HepG2 (cell line): Measurements from ENCODE around the gene TEF. TPM values are rescaled to one million over a fixed set of nuclear protein-coding genes. Genes with fewer than 3 reads are reported as not detected.

Experiments
- ATAC-seq: fragments of 200-7000 bp; cut with Tn5 transposase; 3 replicates; pipeline ENCODE4 v1.9.1; 2020; ENCODE audit warnings: mild to moderate bottlenecking, moderate library complexity
- BruUV-seq: library from RNA; stranded (reverse); fragments of 400-500 nt; replicated peaks from 2 replicates; lab custom pipeline; 2021; lab: Mats Ljungman, UMichigan
- CTCF ChIA-PET: fragments of 300-600 bp; formaldehyde crosslinking; extraction: SDS; loops from one replicate; lab custom pipeline; 2021; ENCODE audit warnings: low total read pairs, inconsistent platforms, low intra/inter-chr PET ratio; lab: Yijun Ruan, JAX
- POLR2A ChIA-PET: fragments of 350-600 bp; sonication (Branson Sonifier 250); formaldehyde crosslinking; loops from one replicate; lab custom pipeline; 2020; ENCODE audit warnings: antibody characterized with exemption, inconsistent platforms; lab: Yijun Ruan, JAX
- DNase-seq: peaks from one replicate; pipeline ENCODE4 v3.0.0-alpha.2; 2015; ENCODE audit warnings: low spot score
- FAIRE-seq: peaks from 3 replicates; lab custom pipeline; 2011; peaks lifted over from hg19 to GRCh38; lab: Jason Lieb, UNC
- H2AFZ ChIP-seq: one replicate; pipeline ENCODE4 v1.6.1; 2011; ENCODE audit warnings: low read length, inconsistent platforms
- H3K27ac ChIP-seq: fragments of 300-600 bp; 3 replicates; pipeline ENCODE4 v1.8.0; 2011; ENCODE audit warnings: mixed run types, mild to moderate bottlenecking, mixed read lengths, low read length, inconsistent platforms; ENCODE audit not compliant: insufficient read depth; ENCODE audit errors: extremely low read length
- H3K27me3 ChIP-seq, 2 experiments: fragments of 200-600 bp in 1 of 2; 2 replicates in 1 of 2; 3 replicates in 1 of 2; pipeline versions ENCODE4 v1.6.0 to v1.8.0; 2011; ENCODE audit warnings: low read length in 2 of 2, mild to moderate bottlenecking in 2 of 2, moderate library complexity in 2 of 2, inconsistent platforms in 1 of 2; ENCODE audit not compliant: insufficient read depth in 2 of 2, control insufficient read depth in 1 of 2
- H3K36me3 ChIP-seq, 2 experiments: fragments of 200-600 bp in 1 of 2; replicated peaks in 1 of 2; 2 replicates in 1 of 2; 3 replicates in 1 of 2; pipeline versions ENCODE4 v1.5.1 to v1.8.0; 2011; ENCODE audit warnings: low read length in 2 of 2, inconsistent platforms in 1 of 2; ENCODE audit not compliant: insufficient read depth in 2 of 2, control insufficient read depth in 1 of 2
- H3K4me1 ChIP-seq: 2 replicates; pipeline ENCODE4 v1.5.1; 2012; ENCODE audit warnings: low read length, inconsistent platforms; ENCODE audit not compliant: insufficient read depth
- H3K4me2 ChIP-seq: 2 replicates; pipeline ENCODE4 v1.6.0; 2011; ENCODE audit warnings: low read depth, low read length, inconsistent platforms
- H3K4me3 ChIP-seq, 3 experiments: fragments of 200-600 bp in 1 of 3; sonication (generic), shearing (Covaris generic) in 1 of 3; replicated peaks in 1 of 3; 2 replicates each; pipeline ENCODE4 v1.5.1; 2011 to 2016; ENCODE audit warnings: low read length in 3 of 3, inconsistent platforms in 2 of 3, low read depth in 2 of 3, mild to moderate bottlenecking in 2 of 3, control low read depth in 1 of 3, mixed read lengths in 1 of 3; ENCODE audit not compliant: insufficient read depth in 1 of 3
- H3K79me2 ChIP-seq: one replicate; pipeline ENCODE4 v1.6.1; 2011; ENCODE audit warnings: low read length, inconsistent platforms; ENCODE audit not compliant: insufficient read depth
- H3K9ac ChIP-seq: 2 replicates; pipeline ENCODE4 v1.6.0; 2011; ENCODE audit warnings: mild to moderate bottlenecking, low read depth, low read length, inconsistent platforms; ENCODE audit not compliant: insufficient read depth
- H3K9me3 ChIP-seq: 2 replicates; pipeline ENCODE4 v1.5.1; 2012; ENCODE audit warnings: mild to moderate bottlenecking, low read length
- H4K20me1 ChIP-seq: 2 replicates; pipeline ENCODE4 v1.6.0; 2011; ENCODE audit warnings: inconsistent platforms, mild to moderate bottlenecking, low read length, moderate library complexity; ENCODE audit not compliant: insufficient read depth
- ADNP ChIP-seq: sonication (generic); formaldehyde crosslinking; IDR thresholded peaks from 2 replicates; pipeline ENCODE4 v1.4.0; 2020; ENCODE audit warnings: missing genetic modification reagents
- AGO2 ChIP-seq: fragments of 200-400 bp; formaldehyde crosslinking; optimal IDR thresholded peaks from 2 replicates; pipeline ENCODE3; 2017; ENCODE audit warnings: mild to moderate bottlenecking, low read depth, low read length, moderate library complexity
- BHLHE40 ChIP-seq: IDR thresholded peaks from 2 replicates; pipeline ENCODE4 v1.6.1; 2011; ENCODE audit warnings: low read length, improper control_type of control experiment
- GLI4 ChIP-seq: sonication (generic); formaldehyde crosslinking; IDR thresholded peaks from 2 replicates; pipeline ENCODE4 v1.5.1; 2020; ENCODE audit warnings: missing genetic modification reagents, mild to moderate bottlenecking, moderate library complexity, borderline replicate concordance
- HNF4A ChIP-seq: sonication (generic); formaldehyde crosslinking; IDR thresholded peaks from 2 replicates; pipeline ENCODE4 v1.4.0; 2020; ENCODE audit warnings: missing genetic modification reagents
- MAX ChIP-seq: IDR thresholded peaks from 2 replicates; pipeline ENCODE4 v1.6.1; 2012; ENCODE audit warnings: inconsistent platforms
- MYNN ChIP-seq: sonication (generic); formaldehyde crosslinking; IDR thresholded peaks from 2 replicates; pipeline ENCODE4 v1.4.0; 2020; ENCODE audit warnings: mild to moderate bottlenecking, low read depth, missing genetic modification reagents
- ZBTB33 ChIP-seq: sonication (generic); formaldehyde crosslinking; IDR thresholded peaks from 2 replicates; pipeline ENCODE4 v1.4.0; 2020; ENCODE audit warnings: missing genetic modification reagents
- ZBTB38 ChIP-seq: sonication (generic); formaldehyde crosslinking; IDR thresholded peaks from 2 replicates; pipeline ENCODE4 v1.5.1; 2020; ENCODE audit warnings: mild to moderate bottlenecking, missing genetic modification reagents
- ZBTB42 ChIP-seq: sonication (generic); formaldehyde crosslinking; IDR thresholded peaks from 2 replicates; pipeline ENCODE4 v1.5.0; 2020; ENCODE audit warnings: mild to moderate bottlenecking, missing genetic modification reagents
- ZNF10 ChIP-seq: sonication (generic); formaldehyde crosslinking; IDR thresholded peaks from 2 replicates; pipeline ENCODE4 v1.4.0; 2020; ENCODE audit warnings: mild to moderate bottlenecking, low read depth, missing genetic modification reagents, borderline replicate concordance
- ZNF670 ChIP-seq: sonication (generic); formaldehyde crosslinking; IDR thresholded peaks from 2 replicates; pipeline ENCODE4 v1.8.0; 2022; ENCODE audit warnings: mild to moderate bottlenecking, missing genetic modification reagents, borderline replicate concordance
- ZNF770 ChIP-seq: sonication (generic); formaldehyde crosslinking; IDR thresholded peaks from 2 replicates; pipeline ENCODE4 v1.5.0; 2020; ENCODE audit warnings: mild to moderate bottlenecking, missing genetic modification reagents
- WGBS: methylation state at CpG from one replicate; pipeline ENCODE4 v1.1.6; 2017; ENCODE audit warnings: low lambda C conversion rate; 5-methylcytosine and 5-hydroxymethylcytosine counted together
- in situ Hi-C: cut with HindIII; loops from 2 replicates; pipeline ENCODE4 v1.10.0; 2017; ENCODE audit warnings: low pct_unique_long_range_greater_than_20kb; ENCODE audit not compliant: extremely low pct_ligation_motif_present
- intact Hi-C: fragments of 100-400 bp; cut with micrococcal nuclease; formaldehyde crosslinking; loops from one replicate; pipeline ENCODE4 v1.10.0; 2022; ENCODE audit not compliant: unreplicated experiment
- polyA plus RNA-seq, 8 experiments: library from polyadenylated mRNA; depleted of rRNA in 3 of 8; stranded (reverse) in 7 of 8; unstranded in 1 of 8; fragments of >200 nt; fragmentation: Illumina TruSeq in 4 of 8; extraction: Trizol in 4 of 8; gene quantifications; 2 replicates each; pipeline versions ENCODE4 v1.2.1 to v1.2.3, GENCODE V29; 2011 to 2016; ENCODE audit warnings: low read depth in 4 of 8, missing spikeins in 1 of 8, mixed read lengths in 1 of 8; ENCODE audit not compliant: insufficient read depth in 1 of 8
- total RNA-seq, 5 experiments: library from RNA; depleted of rRNA; stranded (reverse); fragments of >200 nt; fragmentation: Illumina TruSeq; extraction: Trizol; gene quantifications; 2 replicates each; pipeline ENCODE4 v1.2.3, GENCODE V29; 2016; ENCODE audit warnings: low read depth in 1 of 5

TEF gene
- total and polyA plus RNA-seq, 2 of the 13 experiments (the other 11 are each of a cell fraction or from before 2014, with no cell fraction given), result 7.6 to 11.2 TPM

- peaks cover 14% of the 10 kb centered on the region for H3K4me1 ChIP-seq
- H3K9ac ChIP-seq, result no peak overlapping the region
- intact Hi-C loops, result no loop called here
- ATAC-seq (peak; percentile 7; the same call in 1 of the 3 replicates), DNase-seq (no peak)
- WGBS, result 90% methylated on average over 7 of the region's 9 CpGs
- BruUV-seq, result no TSS peak
- H3K4me2 ChIP-seq, result no peak overlapping the region
- peaks cover 51 to 80% of the 10 kb centered on the region in 2 experiments for H3K36me3 ChIP-seq
- TF ChIP-seq AGO2 (peak; percentile 8), ZBTB42 (no peak)
- TF ChIP-seq, all 625 proteins: peak for 1
- Histone ChIP-seq H2AFZ (no peak overlapping the region), H3K79me2 (no peaks in the 10 kb centered on the region), H4K20me1 (no peaks in the 10 kb centered on the region), H3K9me3 (no peaks in the 10 kb centered on the region), H3K27me3 (no peaks in the 10 kb centered on the region), H3K27ac (peak overlapping the region; percentile 38), H3K4me3 (no peak overlapping the region)
- in situ Hi-C loops, result no loop called here
- FAIRE-seq, result no peak
- ChIA-PET CTCF (no interaction called here), POLR2A (interaction anchor here (1.9 kb wide), 1 partner anchor 37 kb away, joined by 8 read pairs; the partner anchor contains the start of gene TEF)
These were observed 38.0 kb upstream of the TEF start for GRCh38 chr22:41343717-41344116.

- DNase-seq (no peak), ATAC-seq (peak; percentile 20), FAIRE-seq (no peak)
- ChIA-PET CTCF (no interaction called here), POLR2A (interaction anchor here (0.8 to 1.9 kb wide), 2 partner anchors 37 to 58 kb away, joined by 3 to 8 read pairs; partner anchors contain the start of genes RANGAP1 and TEF)
- in situ Hi-C loops, result no loop called here
- Histone ChIP-seq H3K4me3 (no peak overlapping the region), H3K4me1 (peaks cover 14% of the 10 kb centered on the region), H4K20me1 (no peaks in the 10 kb centered on the region), H2AFZ (no peak overlapping the region), H3K27me3 (no peaks in the 10 kb centered on the region), H3K4me2 (no peak overlapping the region), H3K36me3 (peaks cover 49 to 80% of the 10 kb centered on the region in 2 experiments), H3K9ac (no peak overlapping the region), H3K27ac (peak overlapping the region; percentile 38), H3K9me3 (no peaks in the 10 kb centered on the region), H3K79me2 (no peaks in the 10 kb centered on the region)
- BruUV-seq, result no TSS peak
- intact Hi-C loops, result no loop called here
- 62% methylated on average over 7 of the region's 11 CpGs for WGBS
- TF ChIP-seq ADNP (CRISPR knock-in tag), result no peak
- 0 out of 2 replicates have a peak, but pooled peaks have one; percentile 15 for TF ChIP-seq ZBTB33
- no peak for TF ChIP-seq GLI4 (CRISPR knock-in tag)
- 0 out of 2 replicates have a peak, but pooled peaks have one; percentile 14 for TF ChIP-seq MAX
- peak; percentile 57 for TF ChIP-seq HNF4A (CRISPR knock-in tag)
- TF ChIP-seq ZNF10, result no peak
- TF ChIP-seq ZNF770, result no peak
- peak; percentile 20; the same call in 1 of the 2 replicates for TF ChIP-seq ZBTB38
- no peak for TF ChIP-seq MYNN (CRISPR knock-in tag)
- TF ChIP-seq BHLHE40, result 0 out of 2 replicates have a peak, but pooled peaks have one; percentile 44
- no peak for TF ChIP-seq ZNF670
These were observed 37.5 kb upstream of the TEF start for GRCh38 chr22:41344189-41344788.
